Rectal smooth muscle tissue (tissue), 1 donor: ENCODE measurements around the gene KCNK3.

Source experiments
- H3K27ac ChIP-seq: one replicate; pipeline ENCODE4 v1.7.0; 2013; ENCODE audit warnings: low read depth, low read length, inconsistent platforms
- H3K27me3 ChIP-seq: one replicate; pipeline ENCODE4 v1.7.0; 2013; ENCODE audit warnings: low read length; ENCODE audit not compliant: control insufficient read depth, insufficient read depth
- H3K36me3 ChIP-seq: one replicate; pipeline ENCODE4 v1.7.0; 2013; ENCODE audit warnings: low read length; ENCODE audit not compliant: control insufficient read depth, insufficient read depth
- H3K4me1 ChIP-seq: one replicate; pipeline ENCODE4 v1.7.0; 2013; ENCODE audit warnings: low read length; ENCODE audit not compliant: control insufficient read depth, insufficient read depth
- H3K4me3 ChIP-seq: one replicate; pipeline ENCODE4 v1.7.0; 2013; ENCODE audit warnings: low read length
- H3K9ac ChIP-seq: one replicate; pipeline ENCODE4 v1.7.0; 2013; ENCODE audit warnings: low read length

The KCNK3 gene

DNA sequence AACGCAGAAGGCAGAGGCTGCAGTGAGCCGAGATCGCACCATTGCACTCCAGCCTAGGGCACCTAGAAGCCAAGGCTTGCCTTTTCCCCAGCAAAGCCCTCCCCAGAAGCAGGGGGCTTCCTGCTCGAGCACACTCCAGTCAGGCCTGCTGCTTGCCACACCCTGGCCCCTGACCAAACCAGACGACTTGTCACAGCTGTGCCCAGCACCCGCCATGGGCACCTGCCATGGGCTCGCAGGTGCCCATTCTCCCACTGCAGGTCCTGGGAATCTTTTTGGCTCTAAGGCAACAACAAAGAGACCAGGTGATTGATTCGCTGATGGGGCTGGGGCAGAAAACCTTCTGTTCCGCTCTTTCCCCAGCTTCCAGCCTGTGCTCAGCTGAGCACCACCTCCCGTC is 4.9 kb downstream of the KCNK3 start:
- Histone ChIP-seq H3K4me3 (no peak overlapping the region), H3K27me3 (peaks cover 5% of the 10 kb centered on the region), H3K4me1 (no peaks in the 10 kb centered on the region), H3K27ac (no peak overlapping the region), H3K36me3 (no peaks in the 10 kb centered on the region), H3K9ac (no peak overlapping the region)

DNA sequence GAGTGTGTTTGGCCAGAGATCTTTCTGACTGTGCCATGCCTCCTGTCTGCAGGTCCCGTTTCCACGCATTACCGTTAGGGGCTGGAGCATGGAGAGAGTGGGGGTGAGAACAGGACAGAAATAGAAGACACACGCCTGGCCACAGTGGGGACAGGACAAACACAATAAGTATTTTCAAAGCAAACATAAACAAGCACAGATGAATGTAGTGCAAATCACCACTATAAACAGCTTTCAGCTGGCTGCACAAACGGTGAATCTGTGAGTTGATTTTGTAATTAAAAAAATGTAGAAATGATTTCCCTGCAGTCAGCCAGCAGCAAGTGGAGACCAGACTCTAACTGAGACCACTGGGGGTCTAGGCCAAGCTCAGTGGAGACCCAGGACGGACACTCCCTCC is 6.8 kb downstream of the KCNK3 start:
- Histone ChIP-seq H3K9ac (no peak overlapping the region), H3K4me1 (no peaks in the 10 kb centered on the region), H3K27me3 (peaks cover 1% of the 10 kb centered on the region), H3K27ac (no peak overlapping the region), H3K4me3 (no peak overlapping the region), H3K36me3 (no peaks in the 10 kb centered on the region)

- H3K27me3 ChIP-seq: no peaks in the 10 kb centered on the region
- H3K36me3 ChIP-seq: no peaks in the 10 kb centered on the region
- H3K27ac ChIP-seq: no peak overlapping the region
- H3K9ac ChIP-seq: no peak overlapping the region
- H3K4me1 ChIP-seq: no peaks in the 10 kb centered on the region
- no peak overlapping the region for H3K4me3 ChIP-seq
Measured at GRCh38 chr2:26700078-26700477, 7.6 kb downstream of the KCNK3 start.

DNA sequence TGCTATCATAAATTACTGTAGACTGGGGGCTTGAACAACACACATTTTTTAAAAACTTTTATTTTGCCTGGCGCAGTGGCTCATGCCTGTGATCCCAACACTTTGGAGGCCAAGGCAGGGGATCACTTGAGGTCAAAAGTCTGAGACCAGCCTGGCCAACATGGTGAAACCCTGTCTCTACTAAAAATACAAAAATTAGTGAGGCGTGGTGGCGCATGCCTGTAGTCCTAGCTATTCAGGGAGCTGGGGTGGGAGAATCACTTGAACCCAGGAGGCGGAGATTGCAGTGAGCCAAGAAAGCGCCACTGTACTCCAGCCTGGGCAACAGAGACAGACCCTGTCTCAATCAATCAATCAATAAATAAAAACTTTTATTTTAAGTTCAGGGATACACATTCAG is 9.1 kb downstream of the KCNK3 start:
- Histone ChIP-seq H3K27me3 (no peaks in the 10 kb centered on the region), H3K9ac (no peak overlapping the region), H3K36me3 (no peaks in the 10 kb centered on the region), H3K27ac (no peak overlapping the region), H3K4me1 (no peaks in the 10 kb centered on the region), H3K4me3 (no peak overlapping the region)

- Histone ChIP-seq H3K27me3 (no peaks in the 10 kb centered on the region), H3K27ac (no peak overlapping the region), H3K4me1 (no peaks in the 10 kb centered on the region), H3K4me3 (no peak overlapping the region), H3K36me3 (no peaks in the 10 kb centered on the region), H3K9ac (no peak overlapping the region)
Measured at GRCh38 chr2:26702025-26702424, 9.5 kb downstream of the KCNK3 start.

DNA sequence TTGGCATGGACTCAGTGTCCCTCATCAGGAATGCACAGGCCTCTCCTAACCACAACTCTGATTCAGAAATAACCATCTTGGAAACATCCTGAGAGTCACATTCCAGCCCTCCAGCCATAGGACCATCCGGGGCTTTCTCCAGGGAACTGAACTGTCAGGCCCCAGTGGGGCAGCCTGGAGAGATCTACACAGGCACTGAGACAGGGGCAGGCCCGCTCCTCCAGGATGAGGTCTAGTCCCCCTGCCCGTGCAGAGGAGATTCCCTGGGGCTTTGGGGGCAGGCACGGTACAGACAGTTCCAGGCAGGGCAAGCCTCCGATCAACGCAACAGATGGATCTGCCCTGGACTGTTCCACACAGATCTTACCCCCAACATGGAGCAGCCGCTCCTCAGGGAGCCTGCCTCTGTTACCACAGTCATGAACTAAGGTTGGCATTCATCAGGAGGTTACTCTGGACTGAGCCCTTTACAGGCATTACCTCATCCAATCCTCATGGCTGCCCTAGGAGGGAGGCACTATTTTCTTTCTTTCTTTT is 12.0 kb downstream of the KCNK3 start:
- no peaks in the 10 kb centered on the region for H3K4me1 ChIP-seq
- no peaks in the 10 kb centered on the region for H3K36me3 ChIP-seq
- no peak overlapping the region for H3K9ac ChIP-seq
- no peaks in the 10 kb centered on the region for H3K27me3 ChIP-seq
- no peak overlapping the region for H3K4me3 ChIP-seq
- H3K27ac ChIP-seq: no peak overlapping the region

DNA sequence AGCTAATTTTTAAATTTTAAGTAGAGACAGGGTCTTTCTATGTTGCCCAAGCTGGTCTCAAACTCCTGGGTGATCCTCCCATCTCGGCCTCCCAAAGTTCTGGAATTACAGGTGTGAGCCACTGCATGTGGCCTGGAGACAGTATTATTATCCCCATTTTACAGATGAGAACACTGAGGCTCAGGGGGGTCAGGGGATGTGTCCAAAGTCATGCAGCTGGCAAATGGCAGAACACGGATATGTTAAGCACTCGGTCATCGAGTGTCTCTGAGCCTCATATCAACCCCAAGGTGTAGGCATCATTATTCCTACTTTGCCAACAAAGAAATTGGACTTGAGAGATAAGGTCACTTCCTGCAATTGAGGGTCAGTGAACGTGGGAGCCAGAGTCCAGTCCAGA is 12.6 kb downstream of the KCNK3 start:
- Histone ChIP-seq H3K4me3 (no peak overlapping the region), H3K4me1 (peaks cover 2% of the 10 kb centered on the region), H3K36me3 (no peaks in the 10 kb centered on the region), H3K27ac (no peak overlapping the region), H3K27me3 (no peaks in the 10 kb centered on the region), H3K9ac (no peak overlapping the region)

DNA sequence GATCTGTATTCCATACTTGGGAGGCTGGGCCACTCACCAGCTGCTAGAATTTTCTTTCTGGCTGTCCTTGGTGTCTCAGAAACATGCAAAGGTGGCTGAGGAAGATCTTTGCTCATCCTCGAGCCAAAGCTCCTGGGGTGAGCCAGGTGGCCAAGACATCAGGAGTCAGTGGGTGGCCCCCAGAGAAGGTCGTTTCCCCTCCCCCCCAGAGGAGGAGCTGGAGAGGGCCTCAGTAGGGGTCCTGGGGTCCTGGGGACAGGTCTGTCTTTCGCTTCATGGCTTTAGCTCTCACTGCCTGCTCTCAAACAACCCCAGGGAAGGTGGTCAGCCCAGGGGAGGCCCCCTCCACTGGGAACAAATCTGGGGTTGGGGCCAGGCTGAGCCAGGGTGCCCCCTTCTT is 13.6 kb downstream of the KCNK3 start:
- Histone ChIP-seq H3K36me3 (no peaks in the 10 kb centered on the region), H3K9ac (no peak overlapping the region), H3K27me3 (no peaks in the 10 kb centered on the region), H3K4me3 (no peak overlapping the region), H3K27ac (no peak overlapping the region), H3K4me1 (peaks cover 8% of the 10 kb centered on the region)

- Histone ChIP-seq H3K27ac (no peak overlapping the region), H3K4me1 (peaks cover 11% of the 10 kb centered on the region), H3K9ac (no peak overlapping the region), H3K36me3 (no peaks in the 10 kb centered on the region), H3K4me3 (no peak overlapping the region), H3K27me3 (no peaks in the 10 kb centered on the region)
Measured at GRCh38 chr2:26706616-26707473, 14.3 kb downstream of the KCNK3 start.

GRCh38 chr2:26707747-26708146 is 15.2 kb downstream of the KCNK3 start:
- H3K27me3 ChIP-seq: no peaks in the 10 kb centered on the region
- H3K9ac ChIP-seq: no peak overlapping the region
- H3K4me3 ChIP-seq: no peak overlapping the region
- no peaks in the 10 kb centered on the region for H3K36me3 ChIP-seq
- H3K27ac ChIP-seq: no peak overlapping the region
- peaks cover 20% of the 10 kb centered on the region for H3K4me1 ChIP-seq

- Histone ChIP-seq H3K4me1 (peaks cover 26% of the 10 kb centered on the region), H3K27ac (no peak overlapping the region), H3K4me3 (no peak overlapping the region), H3K9ac (no peak overlapping the region), H3K36me3 (no peaks in the 10 kb centered on the region), H3K27me3 (no peaks in the 10 kb centered on the region)
Measured at GRCh38 chr2:26708457-26708856, 15.9 kb downstream of the KCNK3 start.

GRCh38 chr2:26709323-26710110 is 17.0 kb downstream of the KCNK3 start:
- Histone ChIP-seq H3K27me3 (no peaks in the 10 kb centered on the region), H3K27ac (peak overlapping the region; percentile 18), H3K9ac (no peak overlapping the region), H3K4me3 (no peak overlapping the region), H3K36me3 (no peaks in the 10 kb centered on the region), H3K4me1 (peaks cover 26% of the 10 kb centered on the region)
